NCI-H526 treated with DMSO at 0.1 percent for 48 hours (cell line): ENCODE measurements around the gene TRHDE.
A peak's percentile ranks its signal among the peaks of the same experiment; 100 is the strongest.
"Not testable (repeated sequence)": the region's sequence is repeated elsewhere in the genome, so short reads cannot be mapped to it uniquely, and the experiment has no call there.

Source experiments
- DNase-seq: peaks from one replicate; lab custom pipeline; 2025; lab: John Stamatoyannopoulos, UW

TRHDE gene

GRCh38 chr12:72520044-72520678, 248.0 kb downstream of the TRHDE start:
- DNase-seq = not testable (repeated sequence)

DNA sequence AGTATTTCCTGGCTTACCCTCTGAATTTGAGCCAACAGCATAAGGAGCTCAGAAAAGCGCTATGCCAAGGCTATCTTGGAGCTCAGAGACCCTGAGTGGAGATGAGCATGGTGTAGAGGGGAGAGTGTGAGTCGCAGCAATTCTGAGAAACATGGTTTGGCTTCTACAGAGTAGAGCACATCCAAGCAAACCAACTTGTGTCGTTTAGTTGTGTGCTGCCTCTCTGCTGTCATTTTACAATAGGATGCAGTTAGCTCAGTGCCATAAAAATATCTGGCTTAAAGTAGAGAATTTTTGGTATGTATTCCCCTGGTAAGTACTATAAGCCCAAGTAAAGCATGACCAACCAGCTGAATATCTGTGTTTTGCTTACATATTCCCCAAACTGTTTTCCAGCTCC, 249.2 kb downstream of the TRHDE start:
- DNase-seq = no peak

GRCh38 chr12:72522411-72522810, 250.2 kb downstream of the TRHDE start:
- DNase-seq = no peak

- DNase-seq = no peak
Observed at GRCh38 chr12:72523754-72524153, 251.6 kb downstream of the TRHDE start.

- no peak for DNase-seq
Observed at GRCh38 chr12:72535212-72535990, 263.2 kb downstream of the TRHDE start.

DNA sequence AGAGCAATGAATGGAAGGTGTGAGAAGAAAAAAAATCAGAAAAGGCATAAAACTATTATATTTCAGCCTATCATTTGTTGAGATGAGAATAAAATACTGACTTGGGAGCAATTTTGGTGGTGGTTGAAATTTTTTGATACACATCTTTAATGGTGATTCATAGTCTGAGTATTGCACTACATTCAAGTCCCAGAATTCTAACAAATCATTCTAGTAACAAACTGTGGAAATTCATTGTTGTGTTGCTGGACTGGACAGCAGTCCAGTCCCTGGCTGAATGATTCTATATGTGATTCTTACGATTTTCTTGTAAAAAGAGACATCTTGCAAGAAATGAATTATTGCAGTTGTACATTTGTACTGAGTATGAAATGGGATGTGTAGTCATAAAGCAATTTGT, 268.6 kb downstream of the TRHDE start:
- DNase-seq = no peak

DNA sequence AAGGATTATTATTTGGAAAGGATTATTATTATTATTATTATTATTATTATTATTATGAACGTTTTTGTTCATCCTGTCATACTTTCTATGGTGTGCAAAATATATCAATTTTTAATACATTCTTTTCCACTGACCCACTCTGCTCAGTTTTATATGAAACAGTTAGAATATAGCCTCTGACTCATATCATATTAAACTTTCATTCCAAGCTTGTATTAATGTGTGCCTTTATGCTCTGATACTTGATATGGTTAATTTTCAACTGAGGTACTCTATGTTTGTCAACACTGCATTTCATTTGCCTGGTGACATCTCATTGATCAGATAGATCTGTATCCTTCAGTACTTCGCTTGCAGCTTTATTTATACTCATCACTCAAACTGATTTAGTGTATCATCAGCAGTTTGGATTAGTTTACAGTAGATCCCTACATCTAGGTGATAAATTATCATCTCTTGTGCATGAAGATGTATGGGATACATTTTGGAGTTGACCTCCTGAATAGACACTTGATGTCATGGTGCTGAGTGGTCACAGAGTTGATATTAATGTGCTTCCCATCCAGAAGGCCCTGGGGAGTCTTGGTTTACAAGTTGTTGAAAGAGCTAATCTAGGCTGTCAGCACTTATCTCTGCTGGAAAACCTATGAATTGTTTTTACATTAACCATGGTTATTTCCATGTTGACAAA, 271.8 kb downstream of the TRHDE start:
- DNase-seq = no peak

GRCh38 chr12:72546106-72546505, 273.9 kb downstream of the TRHDE start:
- no peak for DNase-seq

DNA sequence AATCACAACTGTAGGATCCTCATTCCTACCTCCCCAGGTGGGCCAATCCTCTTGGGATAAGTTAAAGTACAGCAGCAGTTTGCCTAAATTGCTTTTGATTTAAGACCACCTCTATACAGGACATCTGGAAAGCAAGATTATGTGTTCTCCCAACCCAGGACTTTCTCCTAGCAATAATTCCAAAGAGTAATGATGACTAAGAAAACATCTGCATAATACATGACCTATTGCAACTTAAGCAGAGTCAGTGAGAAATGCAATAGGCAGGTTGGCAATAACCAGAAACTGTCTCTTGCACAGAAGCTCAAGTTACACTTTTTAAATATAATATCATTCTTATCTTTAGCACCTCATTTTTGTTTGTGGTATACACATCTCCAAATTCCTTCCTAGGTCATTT, 275.4 kb downstream of the TRHDE start:
- no peak for DNase-seq

DNA sequence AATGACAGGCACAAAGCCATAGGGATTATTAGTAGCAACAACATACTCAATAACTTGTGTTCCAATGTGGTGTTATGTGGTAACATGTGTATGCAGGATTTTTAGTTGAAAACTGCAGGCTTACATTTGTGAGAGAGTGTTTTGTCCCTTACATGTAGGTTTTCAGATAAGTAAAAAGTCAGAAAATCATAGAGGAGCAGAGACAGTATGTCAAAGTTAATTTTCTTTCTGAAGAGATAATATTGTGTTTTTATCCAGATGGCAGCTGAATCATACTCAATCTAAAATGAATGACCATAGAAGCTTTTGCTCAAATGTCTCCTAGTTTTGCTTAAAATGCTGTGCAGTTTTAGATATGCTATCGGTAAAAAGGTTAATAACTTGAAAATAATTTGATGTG, 277.0 kb downstream of the TRHDE start:
- DNase-seq = no peak

DNA sequence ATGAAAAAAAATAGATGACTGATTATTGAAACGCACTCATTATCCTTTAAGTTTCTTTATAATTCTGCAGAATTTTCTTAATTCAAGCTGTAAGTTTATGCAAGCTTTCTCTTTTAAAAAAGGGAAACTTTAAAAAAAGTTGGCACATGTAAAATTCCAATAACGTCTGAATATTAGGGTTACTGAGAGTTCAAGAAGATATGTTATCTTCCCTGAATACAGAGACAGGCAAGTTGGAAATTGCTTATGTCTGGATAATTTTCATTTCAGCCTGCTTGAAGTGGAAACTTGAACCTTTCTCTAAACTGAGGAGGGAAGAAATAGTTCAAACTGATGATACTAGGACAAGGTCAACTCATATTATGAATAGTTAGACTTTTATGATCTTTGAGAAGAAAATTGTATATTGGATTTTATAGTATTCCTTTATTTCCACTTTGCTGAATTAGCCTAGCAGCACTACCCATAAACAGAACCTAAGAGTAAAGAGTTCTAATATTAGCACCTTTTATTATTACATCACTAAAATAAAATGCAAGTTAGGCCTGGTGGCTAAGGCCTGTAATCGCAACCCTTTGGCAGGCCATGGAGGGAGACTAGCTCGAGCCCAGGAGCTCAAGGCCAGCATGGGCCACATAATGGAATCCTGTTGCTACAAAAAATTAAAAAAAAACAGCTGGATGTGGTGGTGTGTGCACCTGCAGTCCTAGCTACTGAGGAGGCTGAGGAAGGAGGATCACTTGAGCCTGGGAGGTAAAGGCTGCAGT, 288.0 kb downstream of the TRHDE start:
- DNase-seq = no peak

DNA sequence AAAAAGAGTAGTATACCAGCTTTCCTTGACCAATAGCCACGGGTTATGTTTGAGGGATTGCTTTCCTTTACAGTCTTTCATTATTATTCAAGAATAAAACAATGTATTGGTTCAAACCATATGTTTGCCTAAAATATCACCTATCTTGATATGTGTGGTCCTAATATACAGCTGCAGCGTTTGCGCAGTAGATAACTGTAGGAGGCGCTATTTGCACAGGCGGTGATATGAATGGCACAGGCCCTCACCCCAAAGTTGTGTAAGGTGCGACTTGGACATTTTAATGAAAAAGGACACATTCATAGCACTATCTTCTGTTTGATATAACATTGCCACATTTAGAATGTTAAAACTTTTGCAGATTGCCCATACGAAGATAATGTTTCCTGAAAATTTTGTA, 298.4 kb downstream of the TRHDE start:
- DNase-seq = peak; percentile 20

GRCh38 chr12:72574138-72574537, 302.0 kb downstream of the TRHDE start:
- DNase-seq = no peak

DNA sequence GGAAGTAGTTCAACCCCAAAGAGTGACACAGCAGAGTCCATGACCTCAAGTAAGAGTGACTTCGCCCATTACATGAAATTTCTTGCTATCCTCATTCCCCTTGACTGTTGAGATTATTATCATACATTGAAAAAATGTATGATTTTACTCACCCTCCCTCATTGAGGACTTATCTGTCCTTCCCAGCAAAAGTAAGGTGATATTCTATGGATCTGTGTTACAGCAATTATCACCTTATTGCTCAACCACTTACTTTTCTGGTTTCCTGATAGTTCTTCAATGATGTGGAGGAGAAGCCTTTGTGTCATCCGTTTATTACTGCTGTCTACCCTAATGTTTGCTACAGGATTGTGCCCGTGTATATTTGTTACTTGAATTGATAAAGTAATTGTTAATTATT, 306.2 kb downstream of the TRHDE start:
- no peak for DNase-seq

DNA sequence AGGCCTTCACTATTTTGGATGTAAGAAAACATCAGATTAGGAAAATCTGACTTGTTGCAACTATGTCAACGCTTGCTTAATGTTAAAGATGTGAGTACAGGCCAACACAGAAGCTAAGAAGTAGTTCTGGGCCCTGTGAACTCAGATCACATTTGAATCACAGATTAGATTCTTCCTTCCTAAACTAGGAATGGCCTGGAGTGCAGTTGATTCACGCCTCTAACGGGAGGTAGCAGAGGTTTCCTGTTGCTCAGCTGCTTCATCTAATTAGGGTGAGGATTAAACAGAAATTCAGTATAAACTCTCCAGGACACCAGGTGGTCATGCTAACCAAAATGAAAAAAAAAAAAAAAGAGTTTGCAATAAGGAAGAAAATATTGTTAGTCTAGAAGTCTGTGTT, 314.3 kb downstream of the TRHDE start:
- DNase-seq = no peak

- DNase-seq = no peak
Observed at GRCh38 chr12:72602581-72602980, 330.4 kb downstream of the TRHDE start.

- DNase-seq = no peak
Observed at GRCh38 chr12:72605975-72606374, 333.8 kb downstream of the TRHDE start.

DNA sequence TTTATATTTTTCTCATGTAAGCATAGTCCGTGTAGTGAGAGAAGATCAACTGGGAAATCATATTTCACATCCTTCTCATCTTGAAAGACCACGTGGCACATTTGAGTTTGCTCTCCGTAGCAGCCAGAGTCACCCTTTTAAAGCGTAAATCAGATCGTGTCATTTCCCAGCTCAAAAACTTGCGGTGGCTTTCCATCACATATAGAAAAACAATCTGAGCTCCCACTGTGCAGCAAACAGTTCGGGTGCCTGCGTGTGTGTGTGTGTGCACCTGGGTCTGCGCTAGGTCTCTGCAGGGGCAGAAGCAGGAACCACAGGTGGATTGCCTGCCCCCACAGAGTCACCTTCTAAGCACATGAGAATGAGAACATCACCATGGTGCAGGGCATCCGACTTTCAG, 338.2 kb downstream of the TRHDE start:
- DNase-seq = no peak

DNA sequence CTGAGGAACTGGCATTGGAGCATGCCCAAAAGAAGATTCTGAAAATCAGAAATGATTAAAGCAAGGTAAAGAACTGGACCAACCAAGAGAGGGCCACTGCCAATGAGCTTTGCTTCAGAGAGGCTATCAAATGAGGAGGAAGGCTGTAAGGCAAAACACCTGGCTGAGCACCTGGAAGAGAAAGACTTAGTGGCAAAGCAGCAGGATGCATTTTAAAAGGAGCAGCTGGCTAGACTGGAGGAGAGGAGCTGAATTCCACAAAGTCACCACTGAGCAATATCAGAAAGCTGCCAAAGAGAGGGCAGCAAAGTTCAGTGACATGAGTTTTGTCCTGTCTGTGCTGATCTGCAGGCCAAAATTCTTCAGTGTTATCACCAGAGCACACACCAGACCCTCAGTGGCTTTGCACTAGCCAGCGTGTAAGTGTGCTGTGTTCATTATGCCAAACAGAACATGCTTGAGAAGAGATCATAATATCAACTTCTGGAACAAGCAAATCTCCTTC, 338.7 kb downstream of the TRHDE start:
- DNase-seq = no peak

DNA sequence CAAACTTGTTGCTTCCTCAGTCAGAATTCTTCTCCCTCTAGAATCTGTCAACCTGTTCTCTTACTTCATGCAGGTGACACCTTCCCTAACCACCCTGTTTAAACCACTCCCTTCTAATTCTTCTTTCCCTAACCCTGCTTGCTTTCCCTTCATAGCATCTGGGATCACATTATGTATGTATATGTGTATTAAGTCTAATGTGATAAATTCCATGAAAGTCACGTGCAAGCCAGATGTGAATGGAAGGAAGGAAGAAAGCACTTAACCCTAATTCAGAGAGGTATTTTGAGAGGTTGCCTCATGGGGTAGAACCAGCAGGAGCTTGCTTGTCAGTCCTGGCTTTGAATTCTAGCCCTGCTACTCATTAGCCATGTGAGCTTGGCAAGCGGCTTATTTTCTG, 340.0 kb downstream of the TRHDE start:
- DNase-seq = no peak

GRCh38 chr12:72618764-72619163, 346.6 kb downstream of the TRHDE start:
- DNase-seq = no peak

DNA sequence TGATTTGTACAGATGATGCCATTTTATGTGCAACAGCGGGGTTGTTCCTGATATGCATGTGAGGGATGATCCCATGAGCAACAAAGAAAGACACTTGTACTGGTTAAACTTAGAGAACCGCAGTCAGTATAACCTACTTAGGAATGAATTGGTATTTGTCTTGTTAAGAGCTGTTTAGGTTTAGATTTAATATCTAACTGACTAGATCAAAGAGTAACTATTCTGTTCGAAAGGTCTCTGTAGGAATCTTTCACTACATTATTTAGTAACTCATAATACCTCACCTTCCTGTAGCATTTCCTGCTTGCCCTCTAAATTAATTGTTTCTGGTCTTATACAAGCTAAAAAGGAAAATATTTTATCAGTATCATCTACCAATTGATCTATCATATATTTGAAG, 350.4 kb downstream of the TRHDE start:
- DNase-seq = no peak
